WERI-Rb-1 (cell line): ENCODE measurements around the gene PLXNA4.

ENCODE experiments used
- DNase-seq: peaks from one replicate; pipeline ENCODE4 v3.0.0-alpha.2; 2020
- H3K27ac ChIP-seq: fragments of 250-450 bp; sonication (Bioruptor Pico); 2 replicates; pipeline ENCODE4 v1.5.1; 2020; ENCODE audit warnings: mild to moderate bottlenecking, moderate library complexity
- H3K27me3 ChIP-seq: fragments of 250-450 bp; sonication (Bioruptor Pico); 2 replicates; pipeline ENCODE4 v1.5.1; 2021; ENCODE audit warnings: mild to moderate bottlenecking, low read depth, moderate library complexity; ENCODE audit not compliant: insufficient read depth, severe bottlenecking
- H3K36me3 ChIP-seq: fragments of 250-450 bp; sonication (Bioruptor Pico); 2 replicates; pipeline ENCODE4 v1.5.1; 2020; ENCODE audit warnings: mild to moderate bottlenecking, moderate library complexity
- H3K4me3 ChIP-seq: 2 replicates; pipeline ENCODE4 v1.5.1; 2011; ENCODE audit warnings: low read depth, mild to moderate bottlenecking, control low read depth, low read length
- H3K9me3 ChIP-seq: fragments of 250-450 bp; sonication (Bioruptor Pico); 2 replicates; pipeline ENCODE4 v1.5.1; 2021; ENCODE audit warnings: mild to moderate bottlenecking, moderate library complexity; ENCODE audit not compliant: severe bottlenecking
- CTCF ChIP-seq: IDR thresholded peaks from 2 replicates; pipeline ENCODE4 v1.5.1; 2011; ENCODE audit warnings: low read depth, mild to moderate bottlenecking, control low read depth, inconsistent platforms, low read length

PLXNA4 gene

GRCh38 chr7:132350741-132351140, 225.5 kb downstream of the PLXNA4 start:
- Histone ChIP-seq H3K4me3 (no peak overlapping the region), H3K27me3 (no peaks in the 10 kb centered on the region), H3K36me3 (no peaks in the 10 kb centered on the region), H3K27ac (no peak overlapping the region), H3K9me3 (no peaks in the 10 kb centered on the region)
- TF ChIP-seq CTCF, result no peak
- no peak for DNase-seq

GRCh38 chr7:132349075-132349474, 227.2 kb downstream of the PLXNA4 start:
- H3K4me3 ChIP-seq, result no peak overlapping the region
- H3K36me3 ChIP-seq, result no peaks in the 10 kb centered on the region
- no peaks in the 10 kb centered on the region for H3K27me3 ChIP-seq
- no peak for TF ChIP-seq CTCF
- no peaks in the 10 kb centered on the region for H3K9me3 ChIP-seq
- DNase-seq, result no peak
- H3K27ac ChIP-seq, result no peak overlapping the region

GRCh38 chr7:132348341-132348740, 227.9 kb downstream of the PLXNA4 start:
- no peak overlapping the region for H3K4me3 ChIP-seq
- TF ChIP-seq CTCF, result no peak
- H3K27ac ChIP-seq, result no peak overlapping the region
- no peak for DNase-seq
- no peaks in the 10 kb centered on the region for H3K27me3 ChIP-seq
- no peaks in the 10 kb centered on the region for H3K36me3 ChIP-seq
- H3K9me3 ChIP-seq, result no peaks in the 10 kb centered on the region

GRCh38 chr7:132347858-132348257, 228.4 kb downstream of the PLXNA4 start:
- Histone ChIP-seq H3K4me3 (no peak overlapping the region), H3K36me3 (no peaks in the 10 kb centered on the region), H3K9me3 (no peaks in the 10 kb centered on the region), H3K27me3 (no peaks in the 10 kb centered on the region), H3K27ac (no peak overlapping the region)
- peak; percentile 43 for DNase-seq
- TF ChIP-seq CTCF, result no peak

- H3K4me3 ChIP-seq, result no peak overlapping the region
- no peak overlapping the region for H3K27ac ChIP-seq
- TF ChIP-seq CTCF, result no peak
- no peaks in the 10 kb centered on the region for H3K36me3 ChIP-seq
- H3K27me3 ChIP-seq, result no peaks in the 10 kb centered on the region
- H3K9me3 ChIP-seq, result no peaks in the 10 kb centered on the region
- DNase-seq, result no peak
These were observed 229.1 kb downstream of the PLXNA4 start for GRCh38 chr7:132347123-132347522.

- no peak overlapping the region for H3K4me3 ChIP-seq
- H3K27ac ChIP-seq, result no peak overlapping the region
- no peaks in the 10 kb centered on the region for H3K9me3 ChIP-seq
- no peak for TF ChIP-seq CTCF
- DNase-seq, result no peak
- no peaks in the 10 kb centered on the region for H3K36me3 ChIP-seq
- H3K27me3 ChIP-seq, result no peaks in the 10 kb centered on the region
These were observed 230.6 kb downstream of the PLXNA4 start for GRCh38 chr7:132345543-132346129.
